Mesodermal cell (in vitro differentiated cells): ENCODE data around the gene RBM38.

Experiments
- H3K27ac ChIP-seq: 2 replicates; pipeline ENCODE4 v1.7.0; 2013; ENCODE audit warnings: mild to moderate bottlenecking, low read depth, low read length, moderate library complexity; ENCODE audit not compliant: severe bottlenecking
- H3K36me3 ChIP-seq: 2 replicates; pipeline ENCODE4 v1.7.1; 2013; ENCODE audit warnings: mild to moderate bottlenecking, low read length, moderate library complexity; ENCODE audit not compliant: control insufficient read depth, insufficient read depth
- H3K4me1 ChIP-seq: one replicate; pipeline ENCODE4 v1.7.1; 2013; ENCODE audit warnings: mild to moderate bottlenecking, low read length; ENCODE audit not compliant: insufficient read depth, control insufficient read depth, poor library complexity, severe bottlenecking
- H3K4me3 ChIP-seq: 2 replicates; pipeline ENCODE4 v1.7.0; 2013; ENCODE audit warnings: low read length, control low read depth, mild to moderate bottlenecking; ENCODE audit not compliant: insufficient read depth, poor library complexity, severe bottlenecking; ENCODE audit errors: extremely low read depth
- H3K9me3 ChIP-seq: 2 replicates; pipeline ENCODE4 v1.7.1; 2013; ENCODE audit warnings: mild to moderate bottlenecking, low read length, moderate library complexity; ENCODE audit not compliant: control insufficient read depth
- WGBS, 2 experiments: methylation state at CpG; one replicate each; pipeline ENCODE4 v1.1.5; 2013; ENCODE audit warnings: missing lambda C conversion rate in 2 of 2; ENCODE audit not compliant: insufficient coverage in 2 of 2; 5-methylcytosine and 5-hydroxymethylcytosine counted together

RBM38 gene

DNA sequence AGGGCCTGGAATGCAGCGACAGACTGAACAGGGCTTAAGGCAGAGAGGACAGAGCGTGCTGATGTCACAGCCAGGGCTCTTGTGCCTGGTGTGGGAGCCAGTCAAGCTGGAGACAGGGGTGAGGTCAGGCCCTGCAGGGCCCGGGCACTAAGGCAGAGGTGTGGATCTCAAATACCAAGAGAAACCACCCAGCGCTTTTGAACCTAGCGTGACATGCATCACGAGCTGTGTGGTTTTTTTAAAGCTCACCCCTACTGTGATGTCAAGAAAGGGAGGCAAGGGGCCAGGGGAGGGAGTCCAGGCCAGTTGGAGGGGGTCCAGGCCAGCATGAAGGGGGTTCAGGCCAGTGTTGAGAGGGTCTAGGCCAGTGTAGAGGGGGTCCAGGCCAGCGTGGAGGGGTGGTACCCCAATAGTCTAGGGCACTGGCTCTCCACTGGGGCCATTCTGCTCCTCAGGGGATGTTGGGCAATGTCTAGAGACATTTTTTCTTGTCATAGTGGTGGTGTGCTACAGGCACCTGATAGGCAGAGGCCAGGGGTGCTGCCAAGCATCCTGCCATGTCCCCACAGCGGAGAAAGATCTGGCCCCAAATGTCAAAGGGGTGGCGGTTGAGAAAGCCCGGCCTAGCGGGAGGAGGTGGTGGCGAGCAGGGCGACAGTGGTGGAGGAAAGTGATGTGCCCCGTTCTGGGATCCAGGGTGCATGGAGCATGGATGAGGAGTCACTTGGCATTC lies 42.6 kb downstream of the RBM38 start:
- no peak overlapping the region for H3K4me3 ChIP-seq
- H3K27ac ChIP-seq: no peak overlapping the region
- peaks cover 10% of the 10 kb centered on the region for H3K4me1 ChIP-seq
- H3K9me3 ChIP-seq: no peaks in the 10 kb centered on the region
- WGBS, 2 experiments: 90 to 92% methylated on average over 11 to 14 of the region's 14 CpGs
- H3K36me3 ChIP-seq: no peaks in the 10 kb centered on the region

DNA sequence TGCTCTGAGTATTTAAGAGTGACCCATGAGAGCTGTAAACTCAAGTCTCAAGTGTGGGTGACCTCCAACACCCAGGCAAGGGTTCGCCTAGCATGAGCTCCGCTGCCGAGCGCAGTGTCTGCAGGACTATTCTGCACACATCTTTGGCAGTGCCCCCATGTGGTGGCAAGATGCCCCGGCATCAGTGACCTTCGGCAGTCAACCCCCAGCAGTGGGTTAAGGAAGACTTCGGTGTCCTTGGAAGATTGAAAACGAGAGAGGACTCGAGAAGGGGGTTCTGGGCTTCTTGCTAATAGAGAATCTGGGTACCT lies 43.1 kb downstream of the RBM38 start:
- 84 to 88% methylated on average over 6 to 9 of the region's 9 CpGs for WGBS, 2 experiments
- H3K27ac ChIP-seq: no peak overlapping the region
- peaks cover 10% of the 10 kb centered on the region for H3K4me1 ChIP-seq
- no peaks in the 10 kb centered on the region for H3K9me3 ChIP-seq
- no peak overlapping the region for H3K4me3 ChIP-seq
- no peaks in the 10 kb centered on the region for H3K36me3 ChIP-seq

- Histone ChIP-seq H3K4me3 (no peak overlapping the region), H3K27ac (no peak overlapping the region), H3K4me1 (peaks cover 10% of the 10 kb centered on the region), H3K9me3 (no peaks in the 10 kb centered on the region), H3K36me3 (no peaks in the 10 kb centered on the region)
- WGBS, 2 experiments: 89 to 90% methylated on average over 10 of the region's 10 CpGs
These were observed 43.9 kb downstream of the RBM38 start for GRCh38 chr20:57435105-57435497.

DNA sequence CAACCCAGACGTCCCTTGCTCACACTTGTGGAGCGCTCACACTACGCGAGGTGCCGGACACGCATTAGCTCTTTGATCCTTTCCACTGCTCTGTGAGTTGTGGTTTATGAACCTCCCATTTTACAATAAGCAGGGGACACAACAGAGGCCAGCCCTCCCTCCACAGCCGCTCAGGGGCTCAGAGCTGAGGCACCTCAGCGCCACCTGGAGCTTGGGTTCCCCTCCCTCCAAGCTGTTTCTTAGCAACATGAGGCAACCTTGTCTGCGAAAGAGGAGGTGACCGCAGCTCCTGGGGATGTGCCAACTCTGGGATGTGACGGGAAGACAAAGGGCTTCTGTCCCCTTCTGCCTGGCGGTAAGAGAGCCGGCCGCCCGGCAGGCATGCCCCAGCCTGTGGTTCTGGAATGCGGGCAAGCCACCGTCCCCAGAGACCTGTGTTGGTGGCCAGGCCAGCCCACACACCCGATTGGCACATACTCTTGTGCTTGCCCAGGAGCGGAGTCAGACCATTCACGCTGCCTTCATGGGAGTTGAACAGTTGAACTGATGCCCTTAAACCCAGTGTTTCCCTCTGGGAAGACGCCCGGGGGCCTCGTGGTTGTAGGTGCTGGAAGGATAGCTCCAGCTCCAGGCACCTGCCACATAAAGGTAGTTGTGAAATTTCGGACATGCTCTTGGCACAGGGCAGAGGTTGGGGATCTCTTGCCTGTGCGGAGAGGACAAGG lies 44.5 kb downstream of the RBM38 start:
- 77 to 81% methylated on average over 22 of the region's 25 CpGs for WGBS, 2 experiments
- Histone ChIP-seq H3K4me3 (no peak overlapping the region), H3K36me3 (no peaks in the 10 kb centered on the region), H3K9me3 (no peaks in the 10 kb centered on the region), H3K4me1 (peaks cover 10% of the 10 kb centered on the region), H3K27ac (no peak overlapping the region)

GRCh38 chr20:57436223-57436545 lies 45.0 kb downstream of the RBM38 start:
- 93 to 100% methylated on average over 6 of the region's 6 CpGs for WGBS, 2 experiments
- H3K36me3 ChIP-seq: no peaks in the 10 kb centered on the region
- peaks cover 14% of the 10 kb centered on the region for H3K4me1 ChIP-seq
- H3K4me3 ChIP-seq: no peak overlapping the region
- H3K9me3 ChIP-seq: no peaks in the 10 kb centered on the region
- no peak overlapping the region for H3K27ac ChIP-seq

DNA sequence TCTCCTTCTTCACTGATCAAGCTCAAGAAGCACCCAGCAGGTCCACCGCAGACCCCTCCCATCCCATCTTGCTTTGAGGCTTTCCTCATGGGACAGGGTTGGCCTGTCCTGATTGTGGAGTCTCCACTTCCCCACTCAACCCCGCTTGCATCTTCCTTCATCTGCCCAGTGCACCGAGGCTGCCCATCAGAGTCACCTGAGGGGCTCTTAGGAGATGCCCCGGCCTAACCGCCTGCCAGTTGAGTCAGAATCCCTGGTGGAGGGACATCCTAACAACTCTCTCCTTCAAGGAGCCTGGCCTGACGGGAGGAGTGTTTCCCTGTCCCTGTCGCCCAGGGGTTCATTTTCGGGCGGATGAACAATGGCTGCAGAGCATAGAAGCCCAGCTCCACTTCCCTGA lies 46.1 kb downstream of the RBM38 start:
- Histone ChIP-seq H3K9me3 (no peaks in the 10 kb centered on the region), H3K27ac (no peak overlapping the region), H3K36me3 (no peaks in the 10 kb centered on the region), H3K4me3 (no peak overlapping the region), H3K4me1 (peaks cover 15% of the 10 kb centered on the region)
- 89% methylated on average over 7 to 9 of the region's 9 CpGs for WGBS, 2 experiments

GRCh38 chr20:57437672-57438330 lies 46.6 kb downstream of the RBM38 start:
- H3K27ac ChIP-seq: no peak overlapping the region
- no peak overlapping the region for H3K4me3 ChIP-seq
- no peaks in the 10 kb centered on the region for H3K36me3 ChIP-seq
- H3K9me3 ChIP-seq: no peaks in the 10 kb centered on the region
- H3K4me1 ChIP-seq: peaks cover 12% of the 10 kb centered on the region
- whole genome bisulfite sequencing, 2 experiments: 87 to 95% methylated on average over 12 to 15 of the region's 18 CpGs

- no peaks in the 10 kb centered on the region for H3K36me3 ChIP-seq
- peaks cover 5% of the 10 kb centered on the region for H3K4me1 ChIP-seq
- H3K9me3 ChIP-seq: no peaks in the 10 kb centered on the region
- no peak overlapping the region for H3K4me3 ChIP-seq
- H3K27ac ChIP-seq: no peak overlapping the region
- WGBS, 2 experiments: 73 to 85% methylated on average over 5 of the region's 5 CpGs
These were observed 47.4 kb downstream of the RBM38 start for GRCh38 chr20:57438552-57438951.

- no peak overlapping the region for H3K27ac ChIP-seq
- H3K9me3 ChIP-seq: no peaks in the 10 kb centered on the region
- no peak overlapping the region for H3K4me3 ChIP-seq
- WGBS, 2 experiments: 78 to 90% methylated on average over 4 to 5 of the region's 6 CpGs
- H3K4me1 ChIP-seq: peaks cover 5% of the 10 kb centered on the region
- no peaks in the 10 kb centered on the region for H3K36me3 ChIP-seq
These were observed 48.2 kb downstream of the RBM38 start for GRCh38 chr20:57439432-57439831.

- Histone ChIP-seq H3K9me3 (no peaks in the 10 kb centered on the region), H3K27ac (no peak overlapping the region), H3K4me1 (peaks cover 5% of the 10 kb centered on the region), H3K36me3 (no peaks in the 10 kb centered on the region), H3K4me3 (no peak overlapping the region)
- WGBS, 2 experiments: 93 to 94% methylated on average over 7 of the region's 7 CpGs
These were observed 48.8 kb downstream of the RBM38 start for GRCh38 chr20:57439993-57440392.
